ENCODE data around the gene MTMR3. TPM values are rescaled to one million over a fixed set of nuclear protein-coding genes. Genes with fewer than 3 reads are reported as not detected.

The MTMR3 gene
- total RNA-seq, 6 experiments from 2014 or later, result 14.5 to 19.2 (median 18.2) TPM

- no peaks in the 10 kb centered on the region for H3K27me3 ChIP-seq
- no peak for ATAC-seq
- no peaks in the 10 kb centered on the region for H3K9me3 ChIP-seq
- WGBS (ENCODE audit: insufficient coverage, low coverage, low lambda C conversion rate, missing lambda C conversion rate), result 83% methylated on average over 2 of the region's 5 CpGs
- no peak for DNase-seq
- no peaks in the 10 kb centered on the region for H3K36me3 ChIP-seq
- intact Hi-C loops (cut with DNase I), result no loop called here
- H3K4me1 ChIP-seq, result peaks cover 0 to 9% (median 0%) of the 10 kb centered on the region in 4 donors
- no peak overlapping the region for H3K27ac ChIP-seq
- H3K4me3 ChIP-seq, result no peak overlapping the region
- no peak for TF ChIP-seq CTCF (IDR thresholded peaks at IDR 0.05)
- no peak for TF ChIP-seq POLR2A (IDR thresholded peaks at IDR 0.05)
Observed at GRCh38 chr22:29879753-29880152, 3.2 kb upstream of the MTMR3 start.

- Histone ChIP-seq H3K27ac (peak overlapping the region in 1 of 3 donors; percentile 88), H3K4me3 (peak overlapping the region in 2 of 3 donors; percentile 74 to 98), H3K4me1 (peaks cover 0 to 32% (median 2%) of the 10 kb centered on the region in 4 donors), H3K27me3 (no peaks in the 10 kb centered on the region), H3K9me3 (no peaks in the 10 kb centered on the region), H3K36me3 (no peaks in the 10 kb centered on the region)
- TF ChIP-seq POLR2A (IDR thresholded peaks at IDR 0.05) (no peak), CTCF (IDR thresholded peaks at IDR 0.05) (no peak)
- 1% methylated on average over 4 of the region's 5 CpGs for WGBS (ENCODE audit: insufficient coverage, low coverage, low lambda C conversion rate, missing lambda C conversion rate)
- intact Hi-C loops (cut with DNase I), result no loop called here
- ATAC-seq (no peak), DNase-seq (no peak)
Observed at GRCh38 chr22:29882716-29883044, 294 bp upstream of the MTMR3 start.

- intact Hi-C loops (cut with DNase I), result no loop called here
- Histone ChIP-seq H3K27me3 (no peaks in the 10 kb centered on the region), H3K36me3 (no peaks in the 10 kb centered on the region), H3K4me3 (peak overlapping the region; percentile 74 to 98 (median 97)), H3K4me1 (peaks cover 0 to 38% (median 4%) of the 10 kb centered on the region in 4 donors), H3K27ac (peak overlapping the region; percentile 88 to 97 (median 90)), H3K9me3 (no peaks in the 10 kb centered on the region)
- no peak for TF ChIP-seq POLR2A (IDR thresholded peaks at IDR 0.05)
- no peak for TF ChIP-seq CTCF (IDR thresholded peaks at IDR 0.05)
- DNase-seq (no peak), ATAC-seq (no peak)
- WGBS (ENCODE audit: insufficient coverage, low coverage, low lambda C conversion rate, missing lambda C conversion rate), result 5% methylated on average over 3 of the region's 14 CpGs
Observed at GRCh38 chr22:29883775-29884097, 762 bp downstream of the MTMR3 start.

GRCh38 chr22:29885610-29886009, 2.6 kb downstream of the MTMR3 start:
- Histone ChIP-seq H3K4me3 (no peak overlapping the region), H3K27ac (no peak overlapping the region)
- ATAC-seq, result no peak

More at GRCh38 chr22:29885610-29886009, 2.6 kb downstream of the MTMR3 start:
- Histone ChIP-seq H3K4me1 (peaks cover 0 to 38% (median 4%) of the 10 kb centered on the region in 4 donors), H3K36me3 (no peaks in the 10 kb centered on the region), H3K9me3 (no peaks in the 10 kb centered on the region), H3K27me3 (no peaks in the 10 kb centered on the region)
- intact Hi-C loops (cut with DNase I), result no loop called here
- DNase-seq, result no peak
- WGBS (ENCODE audit: insufficient coverage, low coverage, low lambda C conversion rate, missing lambda C conversion rate), result 78% methylated on average over 4 of the region's 4 CpGs
- no peak for TF ChIP-seq CTCF (IDR thresholded peaks at IDR 0.05)
- TF ChIP-seq POLR2A (IDR thresholded peaks at IDR 0.05), result no peak

Data from right lobe of liver (tissue), 6 donors.